HL-60 (cell line): ENCODE results near the gene WDR35.

ENCODE experiments used
- GABPA ChIP-seq: IDR thresholded peaks from 2 replicates; pipeline ENCODE4 v1.6.1; 2012; ENCODE audit warnings: low read depth
- TF ChIP-seq, protein P1 (sequence below): IDR thresholded peaks from one replicate; pipeline ENCODE4 v1.5.1; 2011; ENCODE audit warnings: low read length, control low read depth, inconsistent platforms; ENCODE audit not compliant: insufficient read depth

DNA sequence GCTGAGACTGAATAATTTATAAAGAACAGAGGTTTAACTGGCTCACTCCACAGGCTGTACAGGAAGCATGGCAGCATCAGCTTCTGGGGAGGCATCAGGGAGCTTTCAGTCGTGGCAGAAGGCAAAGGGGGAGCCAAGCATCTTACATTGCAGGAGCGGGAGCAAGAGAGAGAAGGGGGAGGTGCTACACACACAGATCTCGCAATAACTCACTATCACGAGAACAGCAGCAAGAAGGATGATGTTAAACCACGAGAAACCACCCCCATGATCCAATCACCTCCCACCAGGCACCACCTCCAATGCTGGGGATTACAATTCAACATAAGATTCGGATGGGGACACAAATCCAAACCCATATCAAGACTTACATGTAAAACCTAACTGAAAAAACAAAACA is 40.3 kb upstream of the WDR35 start:
- TF ChIP-seq, protein P1, sequence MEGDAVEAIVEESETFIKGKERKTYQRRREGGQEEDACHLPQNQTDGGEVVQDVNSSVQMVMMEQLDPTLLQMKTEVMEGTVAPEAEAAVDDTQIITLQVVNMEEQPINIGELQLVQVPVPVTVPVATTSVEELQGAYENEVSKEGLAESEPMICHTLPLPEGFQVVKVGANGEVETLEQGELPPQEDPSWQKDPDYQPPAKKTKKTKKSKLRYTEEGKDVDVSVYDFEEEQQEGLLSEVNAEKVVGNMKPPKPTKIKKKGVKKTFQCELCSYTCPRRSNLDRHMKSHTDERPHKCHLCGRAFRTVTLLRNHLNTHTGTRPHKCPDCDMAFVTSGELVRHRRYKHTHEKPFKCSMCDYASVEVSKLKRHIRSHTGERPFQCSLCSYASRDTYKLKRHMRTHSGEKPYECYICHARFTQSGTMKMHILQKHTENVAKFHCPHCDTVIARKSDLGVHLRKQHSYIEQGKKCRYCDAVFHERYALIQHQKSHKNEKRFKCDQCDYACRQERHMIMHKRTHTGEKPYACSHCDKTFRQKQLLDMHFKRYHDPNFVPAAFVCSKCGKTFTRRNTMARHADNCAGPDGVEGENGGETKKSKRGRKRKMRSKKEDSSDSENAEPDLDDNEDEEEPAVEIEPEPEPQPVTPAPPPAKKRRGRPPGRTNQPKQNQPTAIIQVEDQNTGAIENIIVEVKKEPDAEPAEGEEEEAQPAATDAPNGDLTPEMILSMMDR = no peak
- no peak for TF ChIP-seq GABPA
